Neural progenitor cell (in vitro differentiated cells): ENCODE results near the gene SLC25A6.

Experiments used
- CTCF ChIP-seq: fragments of 200-600 bp; sonication (generic); IDR thresholded peaks from 2 replicates; pipeline ENCODE4 v1.5.1; 2017; ENCODE audit warnings: antibody characterized with exemption, mild to moderate bottlenecking
- EZH2 ChIP-seq: fragments of 200-600 bp; sonication (generic); IDR thresholded peaks from 2 replicates; pipeline ENCODE4 v1.6.1; 2017; ENCODE audit warnings: antibody characterized with exemption, mild to moderate bottlenecking, moderate library complexity
- EZH2phosphoT487 ChIP-seq: fragments of 200-600 bp; sonication (generic); IDR thresholded peaks from 2 replicates; pipeline ENCODE4 v1.6.1; 2017; ENCODE audit warnings: antibody characterized with exemption

DNA sequence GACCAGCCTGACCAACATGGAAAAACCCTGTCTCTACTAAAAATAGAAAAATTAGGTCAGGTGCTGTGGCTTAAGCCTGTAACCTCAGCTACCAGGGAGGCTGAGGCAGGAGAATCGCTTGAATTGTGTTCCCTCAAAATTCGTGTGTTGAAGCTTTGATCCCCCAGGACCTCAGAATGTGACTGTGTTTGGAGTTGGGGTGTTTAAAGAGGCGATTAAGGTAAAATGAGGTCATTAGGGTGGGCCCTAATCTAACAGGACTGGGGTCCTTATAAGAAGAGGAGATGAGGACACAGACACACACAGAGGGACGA lies 23.6 kb downstream of the SLC25A6 start:
- TF ChIP-seq CTCF (no peak), EZH2 (no peak), EZH2phosphoT487 (no peak)
